ENCODE results near the gene CRELD2. TPM values are rescaled to one million over a fixed set of nuclear protein-coding genes. Genes with fewer than 3 reads are reported as not detected.
A peak's percentile ranks its signal among the peaks of the same experiment; 100 is the strongest.

CRELD2 gene
- total RNA-seq, 2 experiments from 2014 or later, result 58.0 to 58.1 TPM

- ChIA-PET POLR2A (interaction anchor here (0.6 kb wide), 1 partner anchor 85 kb away, joined by 4 read pairs; no protein-coding TSS in a partner anchor), CTCF (interaction anchor here (1.4 to 1.6 kb wide), 2 partner anchors 20 to 124 kb away, joined by 3 read pairs; no protein-coding TSS in a partner anchor)
- ATAC-seq, result no peak
- Mint-ChIP-seq H3K27ac (no peak overlapping the region), H3K9me3 (ENCODE audit: insufficient read depth) (no peaks in the 10 kb centered on the region), H3K36me3 (ENCODE audit: low read depth) (peaks cover 57% of the 10 kb centered on the region), H3K27me3 (ENCODE audit: low read depth) (no peaks in the 10 kb centered on the region), H3K4me1 (ENCODE audit: low read depth) (no peaks in the 10 kb centered on the region), H3K4me3 (no peak overlapping the region)
- no peak for DNase-seq
Observed at GRCh38 chr22:49906071-49906798, 12.2 kb upstream of the CRELD2 start.

GRCh38 chr22:49906799-49907290, 11.6 kb upstream of the CRELD2 start:
- POLR2A ChIA-PET, result no interaction called here

GRCh38 chr22:49907807-49908206, 10.6 kb upstream of the CRELD2 start:
- no peak for DNase-seq
- H3K4me3 Mint-ChIP-seq, result no peak overlapping the region
- no peaks in the 10 kb centered on the region for H3K9me3 Mint-ChIP-seq (ENCODE audit: insufficient read depth)
- no peak overlapping the region for H3K27ac Mint-ChIP-seq
- H3K4me1 Mint-ChIP-seq (ENCODE audit: low read depth), result no peaks in the 10 kb centered on the region
- ChIA-PET CTCF (no interaction called here), POLR2A (no interaction called here)
- peaks cover 47% of the 10 kb centered on the region for H3K36me3 Mint-ChIP-seq (ENCODE audit: low read depth)
- no peak for ATAC-seq
- H3K27me3 Mint-ChIP-seq (ENCODE audit: low read depth), result no peaks in the 10 kb centered on the region

More at GRCh38 chr22:49906799-49907290, 11.6 kb upstream of the CRELD2 start:
- H3K36me3 Mint-ChIP-seq (ENCODE audit: low read depth), result peaks cover 52% of the 10 kb centered on the region
- DNase-seq (no peak), ATAC-seq (no peak)
- H3K9me3 Mint-ChIP-seq (ENCODE audit: insufficient read depth), result no peaks in the 10 kb centered on the region
- CTCF ChIA-PET, result interaction anchor here (1.4 to 1.6 kb wide), 2 partner anchors 20 to 124 kb away, joined by 3 read pairs; no protein-coding TSS in a partner anchor
- no peaks in the 10 kb centered on the region for H3K4me1 Mint-ChIP-seq (ENCODE audit: low read depth)
- H3K27ac Mint-ChIP-seq, result no peak overlapping the region
- H3K4me3 Mint-ChIP-seq, result no peak overlapping the region
- H3K27me3 Mint-ChIP-seq (ENCODE audit: low read depth), result no peaks in the 10 kb centered on the region

GRCh38 chr22:49909476-49910205, 8.8 kb upstream of the CRELD2 start:
- H3K4me1 Mint-ChIP-seq (ENCODE audit: low read depth), result no peaks in the 10 kb centered on the region
- H3K9me3 Mint-ChIP-seq (ENCODE audit: insufficient read depth), result no peaks in the 10 kb centered on the region
- no peaks in the 10 kb centered on the region for H3K27me3 Mint-ChIP-seq (ENCODE audit: low read depth)
- H3K27ac Mint-ChIP-seq, result no peak overlapping the region
- peaks cover 38% of the 10 kb centered on the region for H3K36me3 Mint-ChIP-seq (ENCODE audit: low read depth)
- no peak overlapping the region for H3K4me3 Mint-ChIP-seq
- ChIA-PET POLR2A (no interaction called here), CTCF (no interaction called here)
- ATAC-seq, result no peak
- DNase-seq, result no peak

- H3K36me3 Mint-ChIP-seq (ENCODE audit: low read depth), result peaks cover 36% of the 10 kb centered on the region
- POLR2A ChIA-PET, result no interaction called here
- DNase-seq (no peak), ATAC-seq (no peak)
- CTCF ChIA-PET, result no interaction called here
- no peaks in the 10 kb centered on the region for H3K27me3 Mint-ChIP-seq (ENCODE audit: low read depth)
- no peaks in the 10 kb centered on the region for H3K4me1 Mint-ChIP-seq (ENCODE audit: low read depth)
- H3K9me3 Mint-ChIP-seq (ENCODE audit: insufficient read depth), result no peaks in the 10 kb centered on the region
- no peak overlapping the region for H3K27ac Mint-ChIP-seq
- no peak overlapping the region for H3K4me3 Mint-ChIP-seq
Observed at GRCh38 chr22:49910229-49911155, 7.9 kb upstream of the CRELD2 start.

- Mint-ChIP-seq H3K4me1 (ENCODE audit: low read depth) (peaks cover 9% of the 10 kb centered on the region), H3K36me3 (ENCODE audit: low read depth) (peaks cover 33% of the 10 kb centered on the region), H3K27me3 (ENCODE audit: low read depth) (no peaks in the 10 kb centered on the region), H3K27ac (no peak overlapping the region), H3K9me3 (ENCODE audit: insufficient read depth) (no peaks in the 10 kb centered on the region), H3K4me3 (no peak overlapping the region)
- no peak for DNase-seq
- ChIA-PET POLR2A (no interaction called here), CTCF (interaction anchor here (0.8 kb wide), 1 partner anchor 119 kb away, joined by 3 read pairs; no protein-coding TSS in a partner anchor)
- ATAC-seq, result no peak
Observed at GRCh38 chr22:49911881-49912625, 6.4 kb upstream of the CRELD2 start.

GRCh38 chr22:49913026-49913425, 5.4 kb upstream of the CRELD2 start:
- H3K36me3 Mint-ChIP-seq (ENCODE audit: low read depth), result peaks cover 23% of the 10 kb centered on the region
- no peak for ATAC-seq

GRCh38 chr22:49913446-49913845, 5.0 kb upstream of the CRELD2 start:
- H3K4me3 Mint-ChIP-seq, result no peak overlapping the region
- H3K27ac Mint-ChIP-seq, result no peak overlapping the region
- no peaks in the 10 kb centered on the region for H3K9me3 Mint-ChIP-seq (ENCODE audit: insufficient read depth)
- ChIA-PET CTCF (no interaction called here), POLR2A (no interaction called here)
- H3K4me1 Mint-ChIP-seq (ENCODE audit: low read depth), result peaks cover 13% of the 10 kb centered on the region
- peaks cover 22% of the 10 kb centered on the region for H3K36me3 Mint-ChIP-seq (ENCODE audit: low read depth)
- no peaks in the 10 kb centered on the region for H3K27me3 Mint-ChIP-seq (ENCODE audit: low read depth)
- no peak for DNase-seq
- no peak for ATAC-seq

More at GRCh38 chr22:49913026-49913425, 5.4 kb upstream of the CRELD2 start:
- Mint-ChIP-seq H3K9me3 (ENCODE audit: insufficient read depth) (no peaks in the 10 kb centered on the region), H3K27me3 (ENCODE audit: low read depth) (no peaks in the 10 kb centered on the region), H3K27ac (no peak overlapping the region), H3K4me1 (ENCODE audit: low read depth) (peaks cover 13% of the 10 kb centered on the region), H3K4me3 (no peak overlapping the region)
- ChIA-PET POLR2A (no interaction called here), CTCF (interaction anchor here (0.8 kb wide), 1 partner anchor 118 kb away, joined by 3 read pairs; no protein-coding TSS in a partner anchor)
- no peak for DNase-seq

- H3K36me3 Mint-ChIP-seq (ENCODE audit: low read depth), result peaks cover 18% of the 10 kb centered on the region
- no peaks in the 10 kb centered on the region for H3K9me3 Mint-ChIP-seq (ENCODE audit: insufficient read depth)
- H3K27me3 Mint-ChIP-seq (ENCODE audit: low read depth), result no peaks in the 10 kb centered on the region
- POLR2A ChIA-PET, result no interaction called here
- no peak for DNase-seq
- H3K4me3 Mint-ChIP-seq, result no peak overlapping the region
- CTCF ChIA-PET, result interaction anchor here (1.3 kb wide), 1 partner anchor 147 kb away, joined by 4 read pairs; no protein-coding TSS in a partner anchor
- peaks cover 13% of the 10 kb centered on the region for H3K4me1 Mint-ChIP-seq (ENCODE audit: low read depth)
- no peak overlapping the region for H3K27ac Mint-ChIP-seq
- no peak for ATAC-seq
Observed at GRCh38 chr22:49914256-49914655, 4.2 kb upstream of the CRELD2 start.

GRCh38 chr22:49915610-49916009, 2.8 kb upstream of the CRELD2 start:
- no peak for ATAC-seq
- peaks cover 22% of the 10 kb centered on the region for H3K36me3 Mint-ChIP-seq (ENCODE audit: low read depth)
- no peak for DNase-seq
- no peaks in the 10 kb centered on the region for H3K27me3 Mint-ChIP-seq (ENCODE audit: low read depth)
- no peaks in the 10 kb centered on the region for H3K9me3 Mint-ChIP-seq (ENCODE audit: insufficient read depth)
- CTCF ChIA-PET, result interaction anchor here (1.0 to 1.3 kb wide), 2 partner anchors 8 to 148 kb away, joined by 3 to 4 read pairs; no protein-coding TSS in a partner anchor
- no peak overlapping the region for H3K4me3 Mint-ChIP-seq
- H3K27ac Mint-ChIP-seq, result no peak overlapping the region
- peaks cover 26% of the 10 kb centered on the region for H3K4me1 Mint-ChIP-seq (ENCODE audit: low read depth)
- POLR2A ChIA-PET, result interaction anchor here (1.1 kb wide), 1 partner anchor 10 kb away, joined by 3 read pairs; no protein-coding TSS in a partner anchor

- Mint-ChIP-seq H3K27me3 (ENCODE audit: low read depth) (no peaks in the 10 kb centered on the region), H3K36me3 (ENCODE audit: low read depth) (peaks cover 27% of the 10 kb centered on the region), H3K4me3 (peak overlapping the region; percentile 81), H3K4me1 (ENCODE audit: low read depth) (peaks cover 27% of the 10 kb centered on the region), H3K9me3 (ENCODE audit: insufficient read depth) (no peaks in the 10 kb centered on the region), H3K27ac (peak overlapping the region; percentile 85)
- ChIA-PET CTCF (interaction anchor here (0.6 to 1.0 kb wide), 2 partner anchors 114 to 125 kb away, joined by 3 read pairs; no protein-coding TSS in a partner anchor), POLR2A (interaction anchor here (0.7 kb wide), 1 partner anchor 9 kb away, joined by 4 read pairs; no protein-coding TSS in a partner anchor)
- ATAC-seq (no peak), DNase-seq (no peak)
Observed at GRCh38 chr22:49916831-49917230, 1.6 kb upstream of the CRELD2 start.

All from activated CD8-positive, alpha-beta T cell treated with anti-CD3 and anti-CD28 coated beads, Interleukin-2, amount 10 ng/mL, durations not matched to agents 7 days and 5 days (primary cell).